ENCODE results near the gene ARMH4.

DNA sequence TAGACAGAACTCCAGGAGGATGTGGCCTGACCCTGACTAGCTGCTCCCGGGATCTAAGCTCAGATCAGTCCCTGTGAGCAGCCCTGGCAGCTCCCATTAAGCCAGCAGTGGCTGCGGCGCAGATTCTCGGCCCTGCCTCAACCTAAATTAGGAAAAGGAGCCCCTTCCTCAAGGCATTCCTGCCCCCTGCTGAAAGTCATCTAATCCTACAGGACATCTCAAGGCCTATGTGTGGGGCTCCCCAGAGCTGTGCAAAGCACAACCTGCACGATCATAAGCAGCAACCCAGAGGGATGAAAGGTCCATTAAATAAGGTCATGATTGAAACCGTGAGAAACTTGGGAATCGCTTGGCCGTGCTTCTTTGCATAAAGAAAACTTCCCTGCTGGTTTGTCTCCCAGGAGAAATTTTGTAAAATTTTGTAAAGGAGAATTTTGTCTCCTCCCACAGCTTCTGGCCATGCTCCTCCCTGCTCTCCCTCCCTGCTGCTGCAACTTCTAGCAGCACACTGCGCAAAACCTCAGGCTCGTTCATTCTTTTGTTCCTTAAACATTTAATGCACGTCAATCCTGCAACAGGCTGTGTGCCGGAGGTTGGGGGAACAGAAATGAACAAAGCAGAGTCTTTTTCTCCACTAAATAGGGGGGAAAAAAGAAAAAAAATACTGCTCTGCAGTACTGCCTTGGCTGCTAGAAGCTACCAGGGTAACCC, 189.5 kb downstream of the ARMH4 start:
- TF ChIP-seq, protein P1, sequence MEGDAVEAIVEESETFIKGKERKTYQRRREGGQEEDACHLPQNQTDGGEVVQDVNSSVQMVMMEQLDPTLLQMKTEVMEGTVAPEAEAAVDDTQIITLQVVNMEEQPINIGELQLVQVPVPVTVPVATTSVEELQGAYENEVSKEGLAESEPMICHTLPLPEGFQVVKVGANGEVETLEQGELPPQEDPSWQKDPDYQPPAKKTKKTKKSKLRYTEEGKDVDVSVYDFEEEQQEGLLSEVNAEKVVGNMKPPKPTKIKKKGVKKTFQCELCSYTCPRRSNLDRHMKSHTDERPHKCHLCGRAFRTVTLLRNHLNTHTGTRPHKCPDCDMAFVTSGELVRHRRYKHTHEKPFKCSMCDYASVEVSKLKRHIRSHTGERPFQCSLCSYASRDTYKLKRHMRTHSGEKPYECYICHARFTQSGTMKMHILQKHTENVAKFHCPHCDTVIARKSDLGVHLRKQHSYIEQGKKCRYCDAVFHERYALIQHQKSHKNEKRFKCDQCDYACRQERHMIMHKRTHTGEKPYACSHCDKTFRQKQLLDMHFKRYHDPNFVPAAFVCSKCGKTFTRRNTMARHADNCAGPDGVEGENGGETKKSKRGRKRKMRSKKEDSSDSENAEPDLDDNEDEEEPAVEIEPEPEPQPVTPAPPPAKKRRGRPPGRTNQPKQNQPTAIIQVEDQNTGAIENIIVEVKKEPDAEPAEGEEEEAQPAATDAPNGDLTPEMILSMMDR (IDR thresholded peaks at IDR 0.05; ENCODE audit: poor library complexity, severe bottlenecking) = peak; percentile 46
- TF ChIP-seq, protein P2, sequence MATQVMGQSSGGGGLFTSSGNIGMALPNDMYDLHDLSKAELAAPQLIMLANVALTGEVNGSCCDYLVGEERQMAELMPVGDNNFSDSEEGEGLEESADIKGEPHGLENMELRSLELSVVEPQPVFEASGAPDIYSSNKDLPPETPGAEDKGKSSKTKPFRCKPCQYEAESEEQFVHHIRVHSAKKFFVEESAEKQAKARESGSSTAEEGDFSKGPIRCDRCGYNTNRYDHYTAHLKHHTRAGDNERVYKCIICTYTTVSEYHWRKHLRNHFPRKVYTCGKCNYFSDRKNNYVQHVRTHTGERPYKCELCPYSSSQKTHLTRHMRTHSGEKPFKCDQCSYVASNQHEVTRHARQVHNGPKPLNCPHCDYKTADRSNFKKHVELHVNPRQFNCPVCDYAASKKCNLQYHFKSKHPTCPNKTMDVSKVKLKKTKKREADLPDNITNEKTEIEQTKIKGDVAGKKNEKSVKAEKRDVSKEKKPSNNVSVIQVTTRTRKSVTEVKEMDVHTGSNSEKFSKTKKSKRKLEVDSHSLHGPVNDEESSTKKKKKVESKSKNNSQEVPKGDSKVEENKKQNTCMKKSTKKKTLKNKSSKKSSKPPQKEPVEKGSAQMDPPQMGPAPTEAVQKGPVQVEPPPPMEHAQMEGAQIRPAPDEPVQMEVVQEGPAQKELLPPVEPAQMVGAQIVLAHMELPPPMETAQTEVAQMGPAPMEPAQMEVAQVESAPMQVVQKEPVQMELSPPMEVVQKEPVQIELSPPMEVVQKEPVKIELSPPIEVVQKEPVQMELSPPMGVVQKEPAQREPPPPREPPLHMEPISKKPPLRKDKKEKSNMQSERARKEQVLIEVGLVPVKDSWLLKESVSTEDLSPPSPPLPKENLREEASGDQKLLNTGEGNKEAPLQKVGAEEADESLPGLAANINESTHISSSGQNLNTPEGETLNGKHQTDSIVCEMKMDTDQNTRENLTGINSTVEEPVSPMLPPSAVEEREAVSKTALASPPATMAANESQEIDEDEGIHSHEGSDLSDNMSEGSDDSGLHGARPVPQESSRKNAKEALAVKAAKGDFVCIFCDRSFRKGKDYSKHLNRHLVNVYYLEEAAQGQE (IDR thresholded peaks at IDR 0.05; ENCODE audit: borderline replicate concordance) = no peak
- peak; percentile 44 for TF ChIP-seq RAD21 (conservative IDR thresholded peaks at IDR 0.05)
- no peak for TF ChIP-seq EZH2 (IDR thresholded peaks at IDR 0.05; ENCODE audit: borderline replicate concordance, insufficient read depth, low read length, poor library complexity, severe bottlenecking)
- TF ChIP-seq TAF1 (IDR thresholded peaks at IDR 0.05; ENCODE audit: low read depth) = no peak
- TF ChIP-seq POLR2AphosphoS5 (IDR thresholded peaks at IDR 0.05) = no peak

All from neural cell (in vitro differentiated cells).